Liver (tissue), 9 donors: ENCODE measurements around the gene TMCC2. TPM values are rescaled to one million over a fixed set of nuclear protein-coding genes. Genes with fewer than 3 reads are reported as not detected.

ENCODE experiments used
- DNase-seq: peaks from one replicate; pipeline ENCODE4 v3.0.0-alpha.2; 2017; ENCODE audit warnings: low spot score
- H3K27ac ChIP-seq, 2 donors: one replicate each; pipeline ENCODE4 v1.7.0; 2013; ENCODE audit warnings: inconsistent platforms in 2 of 2, low read length in 2 of 2, control low read depth in 1 of 2, low read depth in 1 of 2, mild to moderate bottlenecking in 1 of 2
- H3K27me3 ChIP-seq, 4 donors: one replicate each; pipeline versions ENCODE4 v1.6.1 to v1.7.0; 2013; ENCODE audit warnings: low read length in 3 of 4, inconsistent platforms in 1 of 4, mild to moderate bottlenecking in 1 of 4, moderate library complexity in 1 of 4; ENCODE audit not compliant: control insufficient read depth in 4 of 4, insufficient read depth in 4 of 4
- H3K36me3 ChIP-seq, 4 donors: one replicate each; pipeline versions ENCODE4 v1.6.1 to v1.7.0; 2013; ENCODE audit warnings: low read length in 3 of 4, mild to moderate bottlenecking in 3 of 4, low read depth in 1 of 4, moderate library complexity in 1 of 4; ENCODE audit not compliant: control insufficient read depth in 4 of 4, insufficient read depth in 3 of 4
- H3K4me1 ChIP-seq, 4 donors: one replicate each; pipeline versions ENCODE4 v1.6.1 to v1.7.0; 2013; ENCODE audit warnings: low read length in 3 of 4, mild to moderate bottlenecking in 3 of 4, moderate library complexity in 1 of 4; ENCODE audit not compliant: control insufficient read depth in 4 of 4, insufficient read depth in 4 of 4
- H3K4me3 ChIP-seq, 3 donors: one replicate each; pipeline versions ENCODE4 v1.6.1 to v1.7.0; 2013; ENCODE audit warnings: low read length in 3 of 3, control low read depth in 1 of 3, low read depth in 1 of 3, mild to moderate bottlenecking in 1 of 3
- H3K9ac ChIP-seq, 2 donors: one replicate each; pipeline ENCODE4 v1.7.0; 2013; ENCODE audit warnings: low read length in 2 of 2, mild to moderate bottlenecking in 2 of 2, moderate library complexity in 2 of 2, control low read depth in 1 of 2, low read depth in 1 of 2
- H3K9me3 ChIP-seq, 4 donors: one replicate each; pipeline versions ENCODE4 v1.6.1 to v1.7.0; 2013; ENCODE audit warnings: low read length in 3 of 4; ENCODE audit not compliant: control insufficient read depth in 4 of 4
- EGR1 ChIP-seq, 2 donors: IDR thresholded peaks; 2 replicates each; pipeline ENCODE4 v1.6.1; 2016 to 2018; ENCODE audit warnings: antibody characterized with exemption in 2 of 2, low read depth in 2 of 2
- FOXA1 ChIP-seq: IDR thresholded peaks from 2 replicates; pipeline ENCODE4 v1.6.1; 2016; ENCODE audit warnings: antibody characterized with exemption
- FOXA2 ChIP-seq: IDR thresholded peaks from 2 replicates; pipeline ENCODE4 v1.6.1; 2016; ENCODE audit warnings: antibody characterized with exemption
- GABPA ChIP-seq, 2 donors: IDR thresholded peaks in 1 of 2; conservative IDR thresholded peaks in 1 of 2; 2 replicates each; pipeline ENCODE4 v1.6.1; 2016; ENCODE audit warnings: antibody characterized with exemption in 2 of 2, mild to moderate bottlenecking in 1 of 2, moderate library complexity in 1 of 2
- HNF4A ChIP-seq, 2 donors: conservative IDR thresholded peaks; 2 replicates each; pipeline ENCODE4 v1.6.1; 2016; ENCODE audit warnings: antibody characterized with exemption in 2 of 2, mild to moderate bottlenecking in 2 of 2
- HNF4G ChIP-seq: IDR thresholded peaks from 2 replicates; pipeline ENCODE4 v1.6.1; 2016; ENCODE audit warnings: antibody characterized with exemption
- JUND ChIP-seq, 2 donors: IDR thresholded peaks; 2 replicates each; pipeline ENCODE4 v1.6.1; 2016; ENCODE audit warnings: antibody characterized with exemption in 2 of 2
- MAX ChIP-seq: IDR thresholded peaks from 2 replicates; pipeline ENCODE4 v1.6.1; 2016; ENCODE audit warnings: antibody characterized with exemption
- NR2F2 ChIP-seq: IDR thresholded peaks from 2 replicates; pipeline ENCODE4 v1.6.1; 2016; ENCODE audit warnings: antibody characterized with exemption
- RAD21 ChIP-seq, 2 donors: IDR thresholded peaks; 2 replicates each; pipeline ENCODE4 v1.6.1; 2016; ENCODE audit warnings: antibody characterized with exemption in 2 of 2, mild to moderate bottlenecking in 2 of 2
- RXRA ChIP-seq, 2 donors: IDR thresholded peaks; 2 replicates each; pipeline ENCODE4 v1.6.1; 2017 to 2018; ENCODE audit warnings: antibody characterized with exemption in 2 of 2, mild to moderate bottlenecking in 1 of 2
- SP1 ChIP-seq: IDR thresholded peaks from 2 replicates; pipeline ENCODE4 v1.6.1; 2018; ENCODE audit warnings: antibody characterized with exemption, mild to moderate bottlenecking
- TAF1 ChIP-seq: conservative IDR thresholded peaks from 2 replicates; pipeline ENCODE4 v1.6.1; 2016; ENCODE audit warnings: antibody characterized with exemption, mild to moderate bottlenecking
- YY1 ChIP-seq: IDR thresholded peaks from 2 replicates; pipeline ENCODE4 v1.6.1; 2016; ENCODE audit warnings: antibody characterized with exemption, mild to moderate bottlenecking
- ZBTB33 ChIP-seq: IDR thresholded peaks from 2 replicates; pipeline ENCODE4 v1.6.1; 2016; ENCODE audit warnings: antibody characterized with exemption
- WGBS: extraction: QIAGEN DNeasy Blood & Tissue Kit; methylation state at CpG from one replicate; pipeline ENCODE4 v1.1.7; 2013; 5-methylcytosine and 5-hydroxymethylcytosine counted together
- polyA plus RNA-seq, 2 donors: library from polyadenylated mRNA; stranded (reverse) in 1 of 2; unstranded in 1 of 2; fragments of 200-250 nt in 1 of 2; fragments of >200 nt in 1 of 2; fragmentation: Nextera tagmentation in 1 of 2; extraction: Ambion mirVana in 1 of 2; gene quantifications; one replicate each; pipeline versions ENCODE4 v1.2.1 to v1.2.3, GENCODE V29; 2013 to 2015
- total RNA-seq, 2 donors: library from RNA; depleted of rRNA; stranded (reverse); fragments of >200 nt; gene quantifications; one replicate each; pipeline ENCODE4 v1.2.3, GENCODE V29; 2014
- TF ChIP-seq, protein P1 (sequence below): IDR thresholded peaks from 2 replicates; pipeline ENCODE4 v1.6.1; 2016; ENCODE audit warnings: antibody characterized with exemption
- TF ChIP-seq, protein P2 (sequence below): fragments of 150-350 bp; IDR thresholded peaks from 2 replicates; pipeline ENCODE4 v1.5.1; 2017; ENCODE audit warnings: improper control_type of control experiment, low read depth, low read length; ENCODE audit not compliant: missing input control
- TF ChIP-seq, protein P3 (sequence below): IDR thresholded peaks from 2 replicates; pipeline ENCODE4 v1.6.1; 2016; ENCODE audit warnings: antibody characterized with exemption, mild to moderate bottlenecking
- donor health status: healthy.
- donor health status: healthy.
- donor health status: healthy.
- donor health status: healthy.
- donor health status: healthy.

TMCC2 gene
- total and polyA plus RNA-seq, 4 donors = 0.06 to 452 (median 0.21) TPM

DNA sequence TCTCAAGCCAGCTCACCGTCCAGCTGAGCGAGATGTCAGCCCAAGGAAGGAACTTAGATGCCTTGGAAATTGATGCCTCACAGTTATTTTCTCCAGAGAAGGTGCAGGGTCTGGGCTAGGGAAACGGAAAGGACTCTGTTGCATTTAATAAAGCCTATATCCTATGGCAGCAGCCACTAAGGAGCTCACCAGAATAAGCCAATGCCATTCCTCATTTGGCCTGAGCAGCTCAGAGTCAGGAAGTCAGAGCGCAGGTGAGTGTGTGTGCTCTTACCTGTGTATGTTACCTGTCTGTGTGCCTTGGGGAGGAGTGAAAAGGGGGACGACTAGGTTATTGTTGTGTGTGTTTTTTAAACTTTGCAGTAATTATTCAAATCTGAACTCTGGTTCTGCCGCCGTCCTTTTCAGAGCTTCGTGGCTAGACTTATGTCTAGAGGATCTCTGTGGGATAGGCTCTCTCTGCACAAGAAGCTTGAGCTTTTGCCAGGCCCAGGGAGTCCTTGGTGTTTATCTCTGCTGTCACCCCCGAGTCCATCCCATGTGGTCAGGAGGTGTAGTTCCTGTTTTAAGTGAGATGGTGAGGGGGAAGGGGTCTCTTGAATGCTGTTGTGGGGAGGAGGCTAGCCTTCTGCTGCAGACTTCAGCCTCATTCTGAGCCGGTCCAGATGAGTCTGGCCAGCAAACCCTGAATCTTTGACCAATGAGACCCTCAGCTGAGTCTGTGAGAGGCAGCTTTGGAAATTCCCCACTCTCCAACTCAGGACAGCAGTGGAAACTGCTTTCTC lies 2.4 kb downstream of the TMCC2 start:
- TF ChIP-seq JUND (IDR thresholded peaks at IDR 0.05) = no peak
- TF ChIP-seq FOXA1 = no peak
- no peak for TF ChIP-seq TAF1
- no peak for TF ChIP-seq ZBTB33
- no peak for TF ChIP-seq GABPA (IDR thresholded peaks at IDR 0.05 in 1 of 2, conservative IDR thresholded peaks at IDR 0.05 in 1 of 2)
- no peak for TF ChIP-seq EGR1 (IDR thresholded peaks at IDR 0.05; ENCODE audit: low read depth in 2 of 2)
- no peak for TF ChIP-seq MAX
- TF ChIP-seq, protein P1, sequence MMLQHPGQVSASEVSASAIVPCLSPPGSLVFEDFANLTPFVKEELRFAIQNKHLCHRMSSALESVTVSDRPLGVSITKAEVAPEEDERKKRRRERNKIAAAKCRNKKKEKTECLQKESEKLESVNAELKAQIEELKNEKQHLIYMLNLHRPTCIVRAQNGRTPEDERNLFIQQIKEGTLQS = no peak
- TF ChIP-seq, protein P2, sequence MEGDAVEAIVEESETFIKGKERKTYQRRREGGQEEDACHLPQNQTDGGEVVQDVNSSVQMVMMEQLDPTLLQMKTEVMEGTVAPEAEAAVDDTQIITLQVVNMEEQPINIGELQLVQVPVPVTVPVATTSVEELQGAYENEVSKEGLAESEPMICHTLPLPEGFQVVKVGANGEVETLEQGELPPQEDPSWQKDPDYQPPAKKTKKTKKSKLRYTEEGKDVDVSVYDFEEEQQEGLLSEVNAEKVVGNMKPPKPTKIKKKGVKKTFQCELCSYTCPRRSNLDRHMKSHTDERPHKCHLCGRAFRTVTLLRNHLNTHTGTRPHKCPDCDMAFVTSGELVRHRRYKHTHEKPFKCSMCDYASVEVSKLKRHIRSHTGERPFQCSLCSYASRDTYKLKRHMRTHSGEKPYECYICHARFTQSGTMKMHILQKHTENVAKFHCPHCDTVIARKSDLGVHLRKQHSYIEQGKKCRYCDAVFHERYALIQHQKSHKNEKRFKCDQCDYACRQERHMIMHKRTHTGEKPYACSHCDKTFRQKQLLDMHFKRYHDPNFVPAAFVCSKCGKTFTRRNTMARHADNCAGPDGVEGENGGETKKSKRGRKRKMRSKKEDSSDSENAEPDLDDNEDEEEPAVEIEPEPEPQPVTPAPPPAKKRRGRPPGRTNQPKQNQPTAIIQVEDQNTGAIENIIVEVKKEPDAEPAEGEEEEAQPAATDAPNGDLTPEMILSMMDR = no peak
- TF ChIP-seq RAD21 (IDR thresholded peaks at IDR 0.05) = no peak
- no peak for TF ChIP-seq RXRA (IDR thresholded peaks at IDR 0.05)
- no peak for TF ChIP-seq FOXA2
- no peak for TF ChIP-seq HNF4G
- TF ChIP-seq YY1 = no peak
- TF ChIP-seq, protein P3, sequence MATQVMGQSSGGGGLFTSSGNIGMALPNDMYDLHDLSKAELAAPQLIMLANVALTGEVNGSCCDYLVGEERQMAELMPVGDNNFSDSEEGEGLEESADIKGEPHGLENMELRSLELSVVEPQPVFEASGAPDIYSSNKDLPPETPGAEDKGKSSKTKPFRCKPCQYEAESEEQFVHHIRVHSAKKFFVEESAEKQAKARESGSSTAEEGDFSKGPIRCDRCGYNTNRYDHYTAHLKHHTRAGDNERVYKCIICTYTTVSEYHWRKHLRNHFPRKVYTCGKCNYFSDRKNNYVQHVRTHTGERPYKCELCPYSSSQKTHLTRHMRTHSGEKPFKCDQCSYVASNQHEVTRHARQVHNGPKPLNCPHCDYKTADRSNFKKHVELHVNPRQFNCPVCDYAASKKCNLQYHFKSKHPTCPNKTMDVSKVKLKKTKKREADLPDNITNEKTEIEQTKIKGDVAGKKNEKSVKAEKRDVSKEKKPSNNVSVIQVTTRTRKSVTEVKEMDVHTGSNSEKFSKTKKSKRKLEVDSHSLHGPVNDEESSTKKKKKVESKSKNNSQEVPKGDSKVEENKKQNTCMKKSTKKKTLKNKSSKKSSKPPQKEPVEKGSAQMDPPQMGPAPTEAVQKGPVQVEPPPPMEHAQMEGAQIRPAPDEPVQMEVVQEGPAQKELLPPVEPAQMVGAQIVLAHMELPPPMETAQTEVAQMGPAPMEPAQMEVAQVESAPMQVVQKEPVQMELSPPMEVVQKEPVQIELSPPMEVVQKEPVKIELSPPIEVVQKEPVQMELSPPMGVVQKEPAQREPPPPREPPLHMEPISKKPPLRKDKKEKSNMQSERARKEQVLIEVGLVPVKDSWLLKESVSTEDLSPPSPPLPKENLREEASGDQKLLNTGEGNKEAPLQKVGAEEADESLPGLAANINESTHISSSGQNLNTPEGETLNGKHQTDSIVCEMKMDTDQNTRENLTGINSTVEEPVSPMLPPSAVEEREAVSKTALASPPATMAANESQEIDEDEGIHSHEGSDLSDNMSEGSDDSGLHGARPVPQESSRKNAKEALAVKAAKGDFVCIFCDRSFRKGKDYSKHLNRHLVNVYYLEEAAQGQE = no peak
- TF ChIP-seq HNF4A (conservative IDR thresholded peaks at IDR 0.05) = no peak
- no peak for TF ChIP-seq SP1
- TF ChIP-seq NR2F2 = no peak
- H3K9me3 ChIP-seq = no peaks in the 10 kb centered on the region
- H3K27me3 ChIP-seq = peaks cover 0 to 2% (median 0%) of the 10 kb centered on the region in 4 donors
- H3K4me1 ChIP-seq = peaks cover 0 to 28% (median 19%) of the 10 kb centered on the region in 4 donors
- DNase-seq = no peak
- no peaks in the 10 kb centered on the region for H3K36me3 ChIP-seq
- no peak overlapping the region for H3K4me3 ChIP-seq
- WGBS = 59% methylated on average over 10 of the region's 10 CpGs
- no peak overlapping the region for H3K9ac ChIP-seq
- no peak overlapping the region for H3K27ac ChIP-seq
